Endothelial cell (in vitro differentiated cells): ENCODE results near the gene GPR39. TPM values are rescaled to one million over a fixed set of nuclear protein-coding genes. Genes with fewer than 3 reads are reported as not detected.

Source experiments
- DNase-seq: peaks from one replicate; pipeline ENCODE4 v3.0.0; 2021; ENCODE audit warnings: low spot score
- H3K27ac Mint-ChIP-seq: one replicate; pipeline ENCODE4 v1.8.0; 2021; ENCODE audit warnings: mixed read lengths, inconsistent platforms; ENCODE audit not compliant: unreplicated experiment
- H3K27me3 Mint-ChIP-seq: one replicate; pipeline ENCODE4 v1.8.0; 2021; ENCODE audit warnings: mild to moderate bottlenecking, moderate library complexity, mixed read lengths, inconsistent platforms; ENCODE audit not compliant: unreplicated experiment
- H3K36me3 Mint-ChIP-seq: one replicate; pipeline ENCODE4 v1.8.0; 2021; ENCODE audit warnings: mild to moderate bottlenecking, low read depth, mixed read lengths, inconsistent platforms; ENCODE audit not compliant: unreplicated experiment
- H3K4me1 Mint-ChIP-seq: one replicate; pipeline ENCODE4 v1.8.0; 2021; ENCODE audit warnings: mild to moderate bottlenecking, mixed read lengths, inconsistent platforms; ENCODE audit not compliant: unreplicated experiment
- H3K4me3 Mint-ChIP-seq: one replicate; pipeline ENCODE4 v1.8.0; 2021; ENCODE audit warnings: mild to moderate bottlenecking, mixed read lengths, inconsistent platforms; ENCODE audit not compliant: unreplicated experiment
- H3K9me3 Mint-ChIP-seq: one replicate; pipeline ENCODE4 v1.8.0; 2021; ENCODE audit warnings: mixed read lengths, inconsistent platforms; ENCODE audit not compliant: unreplicated experiment
- CTCF ChIP-seq: fragments of 200-600 bp; sonication (generic); IDR thresholded peaks from one replicate; pipeline ENCODE4 v1.5.0; 2021; ENCODE audit warnings: antibody characterized with exemption; ENCODE audit not compliant: unreplicated experiment
- total RNA-seq: library from RNA; stranded (reverse); fragmentation: NEBNext Ultra II Directional; extraction: Animal tissue kit (Norgen Biotek cat#: 25700); gene quantifications from one replicate; pipeline ENCODE4 v1.2.1, GENCODE V29; 2021; ENCODE audit not compliant: unreplicated experiment

Gene GPR39
- total RNA-seq, 1 donor from 2014 or later: 0.62 TPM

GRCh38 chr2:132550946-132551345 lies 134.3 kb downstream of the GPR39 start:
- DNase-seq: no peak
- Mint-ChIP-seq H3K27me3 (no peaks in the 10 kb centered on the region), H3K27ac (no peak overlapping the region), H3K36me3 (no peaks in the 10 kb centered on the region), H3K4me3 (no peak overlapping the region), H3K4me1 (no peaks in the 10 kb centered on the region), H3K9me3 (no peaks in the 10 kb centered on the region)
- TF ChIP-seq CTCF: no peak

- Mint-ChIP-seq H3K27ac (no peak overlapping the region), H3K27me3 (no peaks in the 10 kb centered on the region), H3K4me1 (no peaks in the 10 kb centered on the region), H3K9me3 (no peaks in the 10 kb centered on the region), H3K36me3 (no peaks in the 10 kb centered on the region), H3K4me3 (no peak overlapping the region)
- no peak for DNase-seq
- TF ChIP-seq CTCF: no peak
Observed at GRCh38 chr2:132557694-132558093, 141.1 kb downstream of the GPR39 start.

GRCh38 chr2:132559326-132559725 lies 142.7 kb downstream of the GPR39 start:
- Mint-ChIP-seq H3K4me3 (no peak overlapping the region), H3K36me3 (no peaks in the 10 kb centered on the region), H3K27ac (no peak overlapping the region), H3K27me3 (no peaks in the 10 kb centered on the region), H3K4me1 (no peaks in the 10 kb centered on the region), H3K9me3 (no peaks in the 10 kb centered on the region)
- no peak for TF ChIP-seq CTCF
- no peak for DNase-seq

GRCh38 chr2:132559921-132560320 lies 143.3 kb downstream of the GPR39 start:
- no peak overlapping the region for H3K4me3 Mint-ChIP-seq

GRCh38 chr2:132560562-132560961 lies 144.0 kb downstream of the GPR39 start:
- TF ChIP-seq CTCF: no peak
- no peak for DNase-seq
- no peak overlapping the region for H3K4me3 Mint-ChIP-seq
- no peaks in the 10 kb centered on the region for H3K36me3 Mint-ChIP-seq
- H3K27ac Mint-ChIP-seq: no peak overlapping the region
- H3K9me3 Mint-ChIP-seq: no peaks in the 10 kb centered on the region
- no peaks in the 10 kb centered on the region for H3K27me3 Mint-ChIP-seq
- no peaks in the 10 kb centered on the region for H3K4me1 Mint-ChIP-seq

More at GRCh38 chr2:132559921-132560320, 143.3 kb downstream of the GPR39 start:
- H3K36me3 Mint-ChIP-seq: no peaks in the 10 kb centered on the region
- TF ChIP-seq CTCF: no peak
- H3K9me3 Mint-ChIP-seq: no peaks in the 10 kb centered on the region
- H3K27me3 Mint-ChIP-seq: no peaks in the 10 kb centered on the region
- no peaks in the 10 kb centered on the region for H3K4me1 Mint-ChIP-seq
- no peak overlapping the region for H3K27ac Mint-ChIP-seq
- DNase-seq: no peak
